ENCODE data around the gene IGFBP5. TPM values are rescaled to one million over a fixed set of nuclear protein-coding genes. Genes with fewer than 3 reads are reported as not detected.
A peak's percentile ranks its signal among the peaks of the same experiment; 100 is the strongest.

IGFBP5 gene
- total RNA-seq, 1 donor from 2014 or later = 169 TPM

DNA sequence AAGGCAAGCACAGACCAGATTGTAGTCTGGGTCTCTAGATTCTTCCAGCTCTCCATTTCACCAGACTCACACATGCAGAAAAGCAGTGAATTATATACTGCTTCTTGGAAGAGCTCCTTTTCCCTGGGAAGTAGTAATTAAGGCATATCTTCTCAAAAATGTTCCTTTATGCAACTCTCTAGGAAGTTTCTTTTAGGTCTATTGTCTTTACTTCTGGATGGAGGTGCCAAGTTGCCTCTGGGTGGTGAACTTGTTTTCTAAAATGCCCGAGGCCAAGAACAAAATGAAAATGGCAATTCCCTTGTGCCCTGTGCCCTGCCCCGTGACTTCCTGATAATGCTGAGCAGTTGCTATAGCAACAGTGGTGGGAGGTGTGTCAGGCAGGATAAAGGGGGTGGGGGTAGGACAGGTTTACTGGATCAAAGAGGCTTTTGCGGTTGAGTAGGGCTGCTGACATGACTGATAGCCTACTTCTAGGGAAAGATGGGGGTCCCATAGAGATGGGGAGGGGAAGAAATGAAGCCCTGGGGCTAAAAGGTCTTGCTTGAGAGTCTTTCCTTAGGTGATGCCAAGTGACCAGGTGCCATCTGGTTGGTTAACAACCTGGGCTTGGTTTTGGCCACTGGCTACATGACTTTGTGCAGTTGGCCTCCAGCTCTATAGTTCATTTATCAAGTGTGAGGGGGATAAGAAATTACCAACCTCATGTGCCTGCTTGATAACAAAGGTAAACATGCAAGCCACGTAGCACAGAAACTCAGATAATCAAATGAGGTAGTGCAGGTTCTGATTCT lies 50.3 kb downstream of the IGFBP5 start:
- no peak for ATAC-seq
- TF ChIP-seq CTCF (IDR thresholded peaks at IDR 0.05) = no peak
- H3K4me3 ChIP-seq = no peak overlapping the region
- H3K36me3 ChIP-seq = no peaks in the 10 kb centered on the region
- peaks cover 8% of the 10 kb centered on the region for H3K27me3 ChIP-seq
- peaks cover 7% of the 10 kb centered on the region for H3K4me1 ChIP-seq
- intact Hi-C loops (cut with DNase I) = no loop called here
- no peak for DNase-seq
- H3K27ac ChIP-seq = peak overlapping the region; percentile 17
- H3K9me3 ChIP-seq = no peaks in the 10 kb centered on the region

DNA sequence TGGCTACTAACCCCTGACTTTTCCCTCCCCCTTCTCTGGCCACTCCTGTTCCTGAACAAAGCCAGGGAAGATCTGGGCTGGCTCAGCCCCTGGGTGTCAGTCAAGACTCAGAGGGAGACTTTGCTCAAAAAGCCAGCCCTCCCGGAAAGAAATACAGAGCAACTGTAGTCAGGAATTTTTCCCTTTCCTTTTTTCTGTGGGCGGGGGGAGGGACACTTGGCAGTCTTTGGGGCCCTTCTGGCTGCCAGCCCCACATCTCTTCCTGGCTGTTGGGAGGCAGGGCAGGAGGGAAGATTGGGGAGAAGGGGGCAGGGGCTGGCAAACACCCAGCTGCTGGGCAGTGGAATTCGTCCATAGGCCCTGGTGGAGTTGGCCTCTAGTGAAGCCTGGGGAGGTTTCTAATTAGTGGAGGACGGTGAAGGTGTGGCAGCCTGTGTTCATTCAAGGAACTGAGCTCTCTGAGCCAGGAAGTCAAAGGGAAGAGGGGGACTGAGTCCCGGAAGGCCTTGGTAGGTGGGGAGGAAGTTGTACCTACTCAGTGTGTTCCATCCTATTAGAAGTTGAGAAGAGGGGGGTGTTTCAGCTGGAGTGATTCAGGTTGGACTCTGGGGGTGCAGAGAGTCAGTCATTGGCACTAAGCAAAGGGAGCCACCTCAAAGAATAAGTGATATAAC lies 51.2 kb downstream of the IGFBP5 start:
- H3K4me1 ChIP-seq = peaks cover 7% of the 10 kb centered on the region
- H3K27me3 ChIP-seq = peaks cover 11% of the 10 kb centered on the region
- H3K4me3 ChIP-seq = no peak overlapping the region
- H3K36me3 ChIP-seq = no peaks in the 10 kb centered on the region
- no peak for ATAC-seq
- no peak for DNase-seq
- no peaks in the 10 kb centered on the region for H3K9me3 ChIP-seq
- intact Hi-C loops (cut with DNase I) = no loop called here
- TF ChIP-seq CTCF (IDR thresholded peaks at IDR 0.05) = no peak
- H3K27ac ChIP-seq = peak overlapping the region; percentile 17

GRCh38 chr2:216637472-216637871 lies 57.9 kb downstream of the IGFBP5 start:
- no peaks in the 10 kb centered on the region for H3K9me3 ChIP-seq
- no peak overlapping the region for H3K27ac ChIP-seq
- no peak for TF ChIP-seq CTCF (IDR thresholded peaks at IDR 0.05)
- peaks cover 43% of the 10 kb centered on the region for H3K27me3 ChIP-seq
- DNase-seq = no peak
- H3K36me3 ChIP-seq = no peaks in the 10 kb centered on the region
- H3K4me1 ChIP-seq = peaks cover 21% of the 10 kb centered on the region
- ATAC-seq = no peak
- intact Hi-C loops (cut with DNase I) = no loop called here
- H3K4me3 ChIP-seq = no peak overlapping the region

DNA sequence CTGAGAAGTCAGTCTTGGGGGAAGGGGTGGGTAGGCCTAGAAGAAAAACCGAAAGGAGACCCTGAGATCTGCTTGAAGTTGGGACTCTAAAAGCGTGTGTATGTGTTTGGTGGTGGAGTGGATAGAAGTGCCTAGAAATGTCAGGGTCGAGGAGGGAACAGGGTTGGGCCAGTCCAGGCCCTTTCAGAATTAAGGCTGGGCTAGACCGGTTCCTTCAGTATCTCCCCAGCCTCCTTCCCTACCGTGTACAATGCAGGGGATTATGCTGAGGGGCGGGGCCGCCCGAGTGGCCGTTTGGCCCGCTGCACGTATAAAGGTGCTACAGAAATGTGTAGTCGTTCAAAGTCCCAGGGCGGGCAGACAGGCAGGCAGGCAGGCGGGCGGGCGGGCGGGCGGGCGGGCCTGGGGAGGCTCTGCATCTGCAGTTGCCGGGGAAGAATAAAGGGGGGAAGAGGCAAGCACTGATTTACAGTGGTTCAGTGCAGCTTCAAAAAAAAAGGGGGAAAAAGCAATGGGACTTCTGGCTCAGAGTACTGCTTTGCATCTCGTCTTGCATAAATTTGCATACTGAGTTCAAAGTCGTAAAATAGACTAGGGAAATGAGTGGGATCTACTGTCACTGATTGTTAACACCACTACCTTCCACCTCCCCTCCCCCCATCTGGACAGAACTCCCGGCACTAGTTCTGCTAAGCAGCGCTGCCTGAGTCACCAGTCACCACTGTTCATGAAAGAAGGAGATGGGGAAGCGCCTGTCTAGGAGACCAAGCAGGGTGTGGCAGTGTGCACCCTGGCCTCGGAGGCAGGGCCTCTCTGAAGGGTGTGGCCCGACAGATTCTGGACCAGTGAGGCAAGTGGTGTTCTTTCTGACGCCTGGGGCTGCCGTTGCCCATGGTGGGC lies 58.5 kb downstream of the IGFBP5 start:
- intact Hi-C loops (cut with DNase I) = no loop called here
- no peak overlapping the region for H3K27ac ChIP-seq

More for the DNA sequence above, 58.5 kb downstream of the IGFBP5 start:
- ATAC-seq (peak; percentile 78), DNase-seq (no peak)
- Histone ChIP-seq H3K4me1 (peaks cover 21% of the 10 kb centered on the region), H3K36me3 (no peaks in the 10 kb centered on the region), H3K4me3 (no peak overlapping the region), H3K27me3 (peaks cover 43% of the 10 kb centered on the region), H3K9me3 (no peaks in the 10 kb centered on the region)
- TF ChIP-seq CTCF (IDR thresholded peaks at IDR 0.05) = no peak
